ENCODE results near the gene MAP7.

DNA sequence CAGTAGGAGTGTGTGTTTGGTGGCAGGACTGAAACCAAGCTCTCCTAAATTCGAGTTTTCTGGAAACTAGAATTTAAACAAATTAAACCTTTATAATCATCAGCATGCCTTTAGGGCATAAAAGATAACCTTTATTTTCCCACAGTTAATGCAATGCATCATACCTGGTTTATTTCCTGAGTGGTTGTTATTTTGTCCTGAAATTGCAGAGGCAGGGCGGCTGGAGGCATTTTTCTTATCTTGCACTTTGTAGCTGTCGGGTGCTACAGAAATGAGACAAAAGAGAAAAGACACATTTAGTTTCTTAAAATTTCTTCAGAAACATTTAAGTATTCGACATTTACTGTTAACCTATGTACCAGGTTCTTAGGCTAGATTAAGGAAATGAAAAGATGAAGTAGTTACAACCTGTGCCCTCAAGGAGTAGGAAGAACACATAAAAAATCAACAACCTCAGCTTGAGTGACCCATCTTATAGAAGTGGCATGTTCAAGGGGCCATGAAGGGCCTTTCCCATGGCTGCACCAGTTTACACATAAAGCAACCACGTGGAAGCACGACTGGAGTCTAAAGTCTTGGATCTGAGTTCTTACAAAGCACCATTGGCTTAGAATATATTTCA is 128.6 kb downstream of the MAP7 start:
- TF ChIP-seq GATA2 (IDR thresholded peaks at IDR 0.05; ENCODE audit: low read depth, low read length) (peak; percentile 59; the same call in 1 of the 2 replicates), GATA3 (IDR thresholded peaks at IDR 0.05; ENCODE audit: low read depth, low read length) (no peak)
